ENCODE results near the gene HPCA.

The HPCA gene

DNA sequence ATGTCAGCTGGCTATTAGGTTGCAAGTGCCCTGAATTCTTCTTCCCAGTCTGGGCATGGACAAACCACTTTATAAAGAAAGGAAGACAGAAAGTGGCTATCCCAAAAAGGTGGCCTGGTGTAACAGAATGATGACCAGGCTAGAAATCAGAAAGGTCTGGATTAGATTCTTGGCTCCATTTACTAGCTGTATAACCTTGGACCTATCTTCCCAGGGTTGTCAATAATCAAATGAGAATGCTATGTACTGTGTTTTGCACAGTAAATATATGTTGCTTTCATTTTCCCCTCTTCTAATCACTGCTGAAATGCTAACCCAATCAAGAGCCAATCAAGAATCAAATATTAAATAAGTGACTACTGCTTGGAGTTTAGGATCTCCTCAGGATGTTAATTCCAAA lies 57.9 kb downstream of the HPCA start:
- Histone ChIP-seq H3K4me1 (no peaks in the 10 kb centered on the region), H3K27ac (no peak overlapping the region), H3K27me3 (ENCODE audit: control insufficient read depth, insufficient read depth, low read length) (no peaks in the 10 kb centered on the region), H3K4me3 (ENCODE audit: low read depth, low read length) (no peak overlapping the region), H3K9me3 (ENCODE audit: control insufficient read depth, low read length) (no peaks in the 10 kb centered on the region), H3K79me2 (no peaks in the 10 kb centered on the region), H2AFZ (no peak overlapping the region), H3K9ac (no peak overlapping the region), H3K4me2 (ENCODE audit: low read length) (no peak overlapping the region), H3K36me3 (ENCODE audit: control insufficient read depth, insufficient read depth, low read length) (no peaks in the 10 kb centered on the region)
- TF ChIP-seq, protein P1, sequence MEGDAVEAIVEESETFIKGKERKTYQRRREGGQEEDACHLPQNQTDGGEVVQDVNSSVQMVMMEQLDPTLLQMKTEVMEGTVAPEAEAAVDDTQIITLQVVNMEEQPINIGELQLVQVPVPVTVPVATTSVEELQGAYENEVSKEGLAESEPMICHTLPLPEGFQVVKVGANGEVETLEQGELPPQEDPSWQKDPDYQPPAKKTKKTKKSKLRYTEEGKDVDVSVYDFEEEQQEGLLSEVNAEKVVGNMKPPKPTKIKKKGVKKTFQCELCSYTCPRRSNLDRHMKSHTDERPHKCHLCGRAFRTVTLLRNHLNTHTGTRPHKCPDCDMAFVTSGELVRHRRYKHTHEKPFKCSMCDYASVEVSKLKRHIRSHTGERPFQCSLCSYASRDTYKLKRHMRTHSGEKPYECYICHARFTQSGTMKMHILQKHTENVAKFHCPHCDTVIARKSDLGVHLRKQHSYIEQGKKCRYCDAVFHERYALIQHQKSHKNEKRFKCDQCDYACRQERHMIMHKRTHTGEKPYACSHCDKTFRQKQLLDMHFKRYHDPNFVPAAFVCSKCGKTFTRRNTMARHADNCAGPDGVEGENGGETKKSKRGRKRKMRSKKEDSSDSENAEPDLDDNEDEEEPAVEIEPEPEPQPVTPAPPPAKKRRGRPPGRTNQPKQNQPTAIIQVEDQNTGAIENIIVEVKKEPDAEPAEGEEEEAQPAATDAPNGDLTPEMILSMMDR (IDR thresholded peaks at IDR 0.05): no peak
